HepG2 (cell line): ENCODE data around the gene KCNG4. TPM values are rescaled to one million over a fixed set of nuclear protein-coding genes. Genes with fewer than 3 reads are reported as not detected.

Source experiments
- CEBPG ChIP-seq: IDR thresholded peaks from 2 replicates; pipeline ENCODE4 v1.6.1; 2016
- EED ChIP-seq: sonication (generic); formaldehyde crosslinking; IDR thresholded peaks from 2 replicates; pipeline ENCODE4 v1.5.0; 2020; ENCODE audit warnings: mild to moderate bottlenecking, missing genetic modification reagents
- HNRNPL ChIP-seq: fragments of 200-400 bp; formaldehyde crosslinking; IDR thresholded peaks from 2 replicates; pipeline ENCODE4 v1.6.1; 2017; ENCODE audit warnings: mild to moderate bottlenecking, low read depth, low read length
- LCORL ChIP-seq, 2 experiments: fragments of 450-650 bp in 1 of 2; sonication (generic) in 1 of 2; formaldehyde crosslinking in 1 of 2; IDR thresholded peaks; 2 replicates each; pipeline versions ENCODE4 v1.5.0 to v1.6.1; 2017 to 2020; ENCODE audit warnings: antibody characterized with exemption in 1 of 2, missing genetic modification reagents in 1 of 2
- NR2C2 ChIP-seq: sonication (generic); formaldehyde crosslinking; IDR thresholded peaks from 2 replicates; pipeline ENCODE4 v1.4.0; 2020; ENCODE audit warnings: missing genetic modification reagents, mild to moderate bottlenecking, moderate library complexity, borderline replicate concordance
- RAD21 ChIP-seq: fragments of 450-650 bp; formaldehyde crosslinking; IDR thresholded peaks from 2 replicates; pipeline ENCODE4 v1.5.0; 2020; ENCODE audit warnings: mild to moderate bottlenecking
- SOX6 ChIP-seq, 2 experiments: fragments of 450-650 bp in 1 of 2; sonication (generic) in 1 of 2; formaldehyde crosslinking in 1 of 2; IDR thresholded peaks; 2 replicates each; pipeline versions ENCODE4 v1.4.0 to v1.6.1; 2017 to 2020; ENCODE audit warnings: antibody characterized with exemption in 1 of 2, mild to moderate bottlenecking in 1 of 2, missing genetic modification reagents in 1 of 2
- TAF1 ChIP-seq: sonication (generic); formaldehyde crosslinking; IDR thresholded peaks from 2 replicates; pipeline ENCODE4 v1.4.0; 2020; ENCODE audit warnings: missing genetic modification reagents
- ZBTB21 ChIP-seq: sonication (generic); formaldehyde crosslinking; IDR thresholded peaks from 2 replicates; pipeline ENCODE4 v1.4.0; 2020; ENCODE audit warnings: missing genetic modification reagents
- ZKSCAN1 ChIP-seq: fragments of 150-350 bp; IDR thresholded peaks from 2 replicates; pipeline ENCODE4 v1.6.1; 2014; ENCODE audit warnings: low read length
- ZNF207 ChIP-seq: fragments of 450-650 bp; IDR thresholded peaks from 2 replicates; pipeline ENCODE4 v1.6.1; 2016; ENCODE audit warnings: antibody characterized with exemption, borderline replicate concordance
- ZNF253 ChIP-seq: sonication (generic); formaldehyde crosslinking; IDR thresholded peaks from 2 replicates; pipeline ENCODE4 v1.8.0; 2022; ENCODE audit warnings: mild to moderate bottlenecking, missing genetic modification reagents, borderline replicate concordance
- ZNF282 ChIP-seq: fragments of 450-650 bp; IDR thresholded peaks from 2 replicates; pipeline ENCODE4 v1.6.1; 2018; ENCODE audit not compliant: partially characterized antibody
- ZNF326 ChIP-seq: sonication (generic); formaldehyde crosslinking; IDR thresholded peaks from 2 replicates; pipeline ENCODE4 v1.4.0; 2020; ENCODE audit warnings: missing genetic modification reagents, borderline replicate concordance
- ZNF468 ChIP-seq: sonication (generic); formaldehyde crosslinking; IDR thresholded peaks from 2 replicates; pipeline ENCODE4 v1.8.0; 2022; ENCODE audit warnings: mild to moderate bottlenecking, moderate library complexity, missing genetic modification reagents
- ZNF776 ChIP-seq: sonication (generic); formaldehyde crosslinking; IDR thresholded peaks from 2 replicates; pipeline ENCODE4 v1.4.0; 2020; ENCODE audit warnings: mild to moderate bottlenecking, missing genetic modification reagents
- ZNF841 ChIP-seq: sonication (generic); formaldehyde crosslinking; IDR thresholded peaks from 2 replicates; pipeline ENCODE4 v1.8.1; 2023; ENCODE audit warnings: missing genetic modification reagents, borderline replicate concordance
- ZSCAN30 ChIP-seq: sonication (generic); formaldehyde crosslinking; IDR thresholded peaks from 2 replicates; pipeline ENCODE4 v1.5.0; 2020; ENCODE audit warnings: mild to moderate bottlenecking, missing genetic modification reagents
- polyA plus RNA-seq, 8 experiments: library from polyadenylated mRNA; depleted of rRNA in 3 of 8; stranded (reverse) in 7 of 8; unstranded in 1 of 8; fragments of >200 nt; fragmentation: Illumina TruSeq in 4 of 8; extraction: Trizol in 4 of 8; gene quantifications; 2 replicates each; pipeline versions ENCODE4 v1.2.1 to v1.2.3, GENCODE V29; 2011 to 2016; ENCODE audit warnings: low read depth in 4 of 8, missing spikeins in 1 of 8, mixed read lengths in 1 of 8; ENCODE audit not compliant: insufficient read depth in 1 of 8
- total RNA-seq, 5 experiments: library from RNA; depleted of rRNA; stranded (reverse); fragments of >200 nt; fragmentation: Illumina TruSeq; extraction: Trizol; gene quantifications; 2 replicates each; pipeline ENCODE4 v1.2.3, GENCODE V29; 2016; ENCODE audit warnings: low read depth in 1 of 5
- TF ChIP-seq, protein P1 (sequence below): sonication (generic); formaldehyde crosslinking; IDR thresholded peaks from 2 replicates; pipeline ENCODE4 v1.8.1; 2023; ENCODE audit warnings: missing genetic modification reagents, mild to moderate bottlenecking, borderline replicate concordance
- TF ChIP-seq, protein P2 (sequence below): sonication (generic); IDR thresholded peaks from 2 replicates; pipeline ENCODE4 v1.6.1; 2016; ENCODE audit warnings: low read depth, borderline replicate concordance
- TF ChIP-seq, protein P3 (sequence below): sonication (generic); formaldehyde crosslinking; IDR thresholded peaks from 2 replicates; pipeline ENCODE4 v1.8.0; 2022; ENCODE audit warnings: mild to moderate bottlenecking, missing genetic modification reagents; ENCODE audit not compliant: insufficient replicate concordance
- TF ChIP-seq, protein P4 (sequence below): sonication (generic); formaldehyde crosslinking; IDR thresholded peaks from 2 replicates; pipeline ENCODE4 v1.4.0; 2020; ENCODE audit warnings: mild to moderate bottlenecking, missing genetic modification reagents
- TF ChIP-seq, protein P5 (sequence below): fragments of 450-650 bp; IDR thresholded peaks from 2 replicates; pipeline ENCODE4 v1.6.1; 2017; ENCODE audit warnings: mild to moderate bottlenecking
- TF ChIP-seq, protein P6 (sequence below): sonication (generic); formaldehyde crosslinking; IDR thresholded peaks from 2 replicates; pipeline ENCODE4 v1.8.0; 2022; ENCODE audit warnings: mild to moderate bottlenecking, missing genetic modification reagents, moderate library complexity

KCNG4 gene
- total and polyA plus RNA-seq, 2 of the 13 experiments (the other 11 are each of a cell fraction or from before 2014, with no cell fraction given) = not detected

DNA sequence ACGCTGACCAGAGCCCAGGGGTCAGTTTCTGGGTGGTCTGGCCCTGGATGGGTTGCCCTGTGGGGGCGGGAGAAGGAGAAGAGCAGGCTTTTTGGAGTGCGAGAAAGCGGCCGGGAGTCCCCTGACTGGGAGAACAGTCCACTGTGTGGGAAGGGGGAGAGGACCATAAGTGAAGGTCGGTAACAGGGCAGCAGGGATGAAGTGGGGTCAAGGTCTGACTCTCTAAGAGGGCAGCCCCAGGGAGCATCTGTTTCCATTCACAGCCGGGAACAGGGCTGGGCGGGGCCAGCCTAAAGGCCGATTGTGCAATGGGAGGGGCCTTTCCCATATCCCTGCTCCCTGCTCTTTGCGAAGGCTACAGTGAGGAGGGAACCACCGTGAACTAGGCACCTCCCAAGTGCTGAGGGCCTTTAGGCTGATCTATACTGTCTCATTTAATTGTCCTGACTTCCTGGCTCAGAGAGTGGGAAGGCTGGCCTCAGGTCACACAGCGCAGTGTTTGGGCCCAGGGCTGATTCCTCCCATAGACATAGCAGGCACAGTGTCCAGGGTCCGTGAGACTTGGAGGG lies 44.4 kb upstream of the KCNG4 start (continued):
- TF ChIP-seq ZNF776 (CRISPR knock-in tag) = no peak
- TF ChIP-seq ZNF841 = no peak
- no peak for TF ChIP-seq ZNF207
- no peak for TF ChIP-seq ZKSCAN1
- TF ChIP-seq SOX6 (IDR thresholded peaks at IDR 0.05) = no peak
- TF ChIP-seq SOX6 (CRISPR knock-in tag; IDR thresholded peaks at IDR 0.05) = peak; percentile 60
- TF ChIP-seq CEBPG (CRISPR knock-in tag) = peak; percentile 93
- no peak for TF ChIP-seq ZNF326 (CRISPR knock-in tag)
- no peak for TF ChIP-seq RAD21 (CRISPR knock-in tag)
- no peak for TF ChIP-seq ZNF468 (CRISPR knock-in tag)
- TF ChIP-seq ZBTB21 (CRISPR knock-in tag) = no peak
- TF ChIP-seq EED (CRISPR knock-in tag) = 0 out of 2 replicates have a peak, but pooled peaks have one; percentile 58
- TF ChIP-seq TAF1 (CRISPR knock-in tag) = no peak
- TF ChIP-seq ZNF282 = no peak
- no peak for TF ChIP-seq LCORL (IDR thresholded peaks at IDR 0.05)
- peak; percentile 46; the same call in 1 of the 2 replicates for TF ChIP-seq LCORL (CRISPR knock-in tag; IDR thresholded peaks at IDR 0.05)
- no peak for TF ChIP-seq ZNF253
- TF ChIP-seq HNRNPL = no peak
- no peak for TF ChIP-seq ZSCAN30 (CRISPR knock-in tag)
- TF ChIP-seq, protein P1, sequence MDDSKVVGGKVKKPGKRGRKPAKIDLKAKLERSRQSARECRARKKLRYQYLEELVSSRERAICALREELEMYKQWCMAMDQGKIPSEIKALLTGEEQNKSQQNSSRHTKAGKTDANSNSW (CRISPR knock-in tag) = no peak
- TF ChIP-seq, protein P2, sequence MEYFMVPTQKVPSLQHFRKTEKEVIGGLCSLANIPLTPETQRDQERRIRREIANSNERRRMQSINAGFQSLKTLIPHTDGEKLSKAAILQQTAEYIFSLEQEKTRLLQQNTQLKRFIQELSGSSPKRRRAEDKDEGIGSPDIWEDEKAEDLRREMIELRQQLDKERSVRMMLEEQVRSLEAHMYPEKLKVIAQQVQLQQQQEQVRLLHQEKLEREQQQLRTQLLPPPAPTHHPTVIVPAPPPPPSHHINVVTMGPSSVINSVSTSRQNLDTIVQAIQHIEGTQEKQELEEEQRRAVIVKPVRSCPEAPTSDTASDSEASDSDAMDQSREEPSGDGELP = 0 out of 2 replicates have a peak, but pooled peaks have one; percentile 28
- TF ChIP-seq, protein P3, sequence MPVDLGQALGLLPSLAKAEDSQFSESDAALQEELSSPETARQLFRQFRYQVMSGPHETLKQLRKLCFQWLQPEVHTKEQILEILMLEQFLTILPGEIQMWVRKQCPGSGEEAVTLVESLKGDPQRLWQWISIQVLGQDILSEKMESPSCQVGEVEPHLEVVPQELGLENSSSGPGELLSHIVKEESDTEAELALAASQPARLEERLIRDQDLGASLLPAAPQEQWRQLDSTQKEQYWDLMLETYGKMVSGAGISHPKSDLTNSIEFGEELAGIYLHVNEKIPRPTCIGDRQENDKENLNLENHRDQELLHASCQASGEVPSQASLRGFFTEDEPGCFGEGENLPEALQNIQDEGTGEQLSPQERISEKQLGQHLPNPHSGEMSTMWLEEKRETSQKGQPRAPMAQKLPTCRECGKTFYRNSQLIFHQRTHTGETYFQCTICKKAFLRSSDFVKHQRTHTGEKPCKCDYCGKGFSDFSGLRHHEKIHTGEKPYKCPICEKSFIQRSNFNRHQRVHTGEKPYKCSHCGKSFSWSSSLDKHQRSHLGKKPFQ = no peak
- peak; percentile 47; the same call in 1 of the 2 replicates for TF ChIP-seq NR2C2 (CRISPR knock-in tag)
- TF ChIP-seq, protein P4, sequence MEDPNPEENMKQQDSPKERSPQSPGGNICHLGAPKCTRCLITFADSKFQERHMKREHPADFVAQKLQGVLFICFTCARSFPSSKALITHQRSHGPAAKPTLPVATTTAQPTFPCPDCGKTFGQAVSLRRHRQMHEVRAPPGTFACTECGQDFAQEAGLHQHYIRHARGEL (CRISPR knock-in tag) = 0 out of 2 replicates have a peak, but pooled peaks have one; percentile 40
- TF ChIP-seq, protein P5, sequence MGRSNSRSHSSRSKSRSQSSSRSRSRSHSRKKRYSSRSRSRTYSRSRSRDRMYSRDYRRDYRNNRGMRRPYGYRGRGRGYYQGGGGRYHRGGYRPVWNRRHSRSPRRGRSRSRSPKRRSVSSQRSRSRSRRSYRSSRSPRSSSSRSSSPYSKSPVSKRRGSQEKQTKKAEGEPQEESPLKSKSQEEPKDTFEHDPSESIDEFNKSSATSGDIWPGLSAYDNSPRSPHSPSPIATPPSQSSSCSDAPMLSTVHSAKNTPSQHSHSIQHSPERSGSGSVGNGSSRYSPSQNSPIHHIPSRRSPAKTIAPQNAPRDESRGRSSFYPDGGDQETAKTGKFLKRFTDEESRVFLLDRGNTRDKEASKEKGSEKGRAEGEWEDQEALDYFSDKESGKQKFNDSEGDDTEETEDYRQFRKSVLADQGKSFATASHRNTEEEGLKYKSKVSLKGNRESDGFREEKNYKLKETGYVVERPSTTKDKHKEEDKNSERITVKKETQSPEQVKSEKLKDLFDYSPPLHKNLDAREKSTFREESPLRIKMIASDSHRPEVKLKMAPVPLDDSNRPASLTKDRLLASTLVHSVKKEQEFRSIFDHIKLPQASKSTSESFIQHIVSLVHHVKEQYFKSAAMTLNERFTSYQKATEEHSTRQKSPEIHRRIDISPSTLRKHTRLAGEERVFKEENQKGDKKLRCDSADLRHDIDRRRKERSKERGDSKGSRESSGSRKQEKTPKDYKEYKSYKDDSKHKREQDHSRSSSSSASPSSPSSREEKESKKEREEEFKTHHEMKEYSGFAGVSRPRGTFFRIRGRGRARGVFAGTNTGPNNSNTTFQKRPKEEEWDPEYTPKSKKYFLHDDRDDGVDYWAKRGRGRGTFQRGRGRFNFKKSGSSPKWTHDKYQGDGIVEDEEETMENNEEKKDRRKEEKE = no peak
- TF ChIP-seq, protein P6, sequence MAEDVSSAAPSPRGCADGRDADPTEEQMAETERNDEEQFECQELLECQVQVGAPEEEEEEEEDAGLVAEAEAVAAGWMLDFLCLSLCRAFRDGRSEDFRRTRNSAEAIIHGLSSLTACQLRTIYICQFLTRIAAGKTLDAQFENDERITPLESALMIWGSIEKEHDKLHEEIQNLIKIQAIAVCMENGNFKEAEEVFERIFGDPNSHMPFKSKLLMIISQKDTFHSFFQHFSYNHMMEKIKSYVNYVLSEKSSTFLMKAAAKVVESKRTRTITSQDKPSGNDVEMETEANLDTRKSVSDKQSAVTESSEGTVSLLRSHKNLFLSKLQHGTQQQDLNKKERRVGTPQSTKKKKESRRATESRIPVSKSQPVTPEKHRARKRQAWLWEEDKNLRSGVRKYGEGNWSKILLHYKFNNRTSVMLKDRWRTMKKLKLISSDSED = no peak
